ENCODE measurements around the gene PRDM16.

DNA sequence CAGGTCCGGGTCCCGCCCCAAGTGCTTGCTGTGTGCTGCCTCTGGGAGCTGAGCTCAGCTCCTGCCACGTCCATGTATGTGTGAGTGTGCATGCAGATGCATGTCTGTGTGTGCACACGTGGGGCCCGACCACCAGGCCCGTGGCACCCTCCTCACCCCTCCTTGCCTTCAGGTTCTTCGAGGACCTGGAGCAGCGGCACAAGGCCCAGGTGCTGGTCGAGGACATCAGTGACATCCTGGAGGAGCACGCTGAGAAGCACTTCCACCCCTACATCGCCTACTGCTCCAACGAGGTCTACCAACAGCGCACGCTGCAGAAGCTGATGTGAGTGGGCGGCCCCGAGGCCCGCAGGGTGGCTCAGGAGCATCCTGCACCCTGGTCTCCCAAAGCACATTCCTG is 403.9 kb downstream of the PRDM16 start:
- TF ChIP-seq, protein P1, sequence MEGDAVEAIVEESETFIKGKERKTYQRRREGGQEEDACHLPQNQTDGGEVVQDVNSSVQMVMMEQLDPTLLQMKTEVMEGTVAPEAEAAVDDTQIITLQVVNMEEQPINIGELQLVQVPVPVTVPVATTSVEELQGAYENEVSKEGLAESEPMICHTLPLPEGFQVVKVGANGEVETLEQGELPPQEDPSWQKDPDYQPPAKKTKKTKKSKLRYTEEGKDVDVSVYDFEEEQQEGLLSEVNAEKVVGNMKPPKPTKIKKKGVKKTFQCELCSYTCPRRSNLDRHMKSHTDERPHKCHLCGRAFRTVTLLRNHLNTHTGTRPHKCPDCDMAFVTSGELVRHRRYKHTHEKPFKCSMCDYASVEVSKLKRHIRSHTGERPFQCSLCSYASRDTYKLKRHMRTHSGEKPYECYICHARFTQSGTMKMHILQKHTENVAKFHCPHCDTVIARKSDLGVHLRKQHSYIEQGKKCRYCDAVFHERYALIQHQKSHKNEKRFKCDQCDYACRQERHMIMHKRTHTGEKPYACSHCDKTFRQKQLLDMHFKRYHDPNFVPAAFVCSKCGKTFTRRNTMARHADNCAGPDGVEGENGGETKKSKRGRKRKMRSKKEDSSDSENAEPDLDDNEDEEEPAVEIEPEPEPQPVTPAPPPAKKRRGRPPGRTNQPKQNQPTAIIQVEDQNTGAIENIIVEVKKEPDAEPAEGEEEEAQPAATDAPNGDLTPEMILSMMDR (IDR thresholded peaks at IDR 0.05; ENCODE audit: borderline replicate concordance, extremely low read depth, low read length, poor library complexity, severe bottlenecking), result no peak
- no peak for TF ChIP-seq EZH2 (IDR thresholded peaks at IDR 0.05; ENCODE audit: borderline replicate concordance, low read depth, low read length, severe bottlenecking)
